HepG2 (cell line): ENCODE measurements around the gene ANKRD60. TPM values are rescaled to one million over a fixed set of nuclear protein-coding genes. Genes with fewer than 3 reads are reported as not detected.

Experiments
- HDAC2 ChIP-seq: sonication (generic); formaldehyde crosslinking; IDR thresholded peaks from 2 replicates; pipeline ENCODE4 v1.4.0; 2020; ENCODE audit warnings: missing genetic modification reagents
- MED8 ChIP-seq: sonication (generic); formaldehyde crosslinking; IDR thresholded peaks from 2 replicates; pipeline ENCODE4 v1.8.1; 2023; ENCODE audit warnings: mild to moderate bottlenecking, missing genetic modification reagents; ENCODE audit not compliant: insufficient replicate concordance
- MLX ChIP-seq: IDR thresholded peaks from 2 replicates; pipeline ENCODE4 v1.6.1; 2016
- SMAD3 ChIP-seq: sonication (generic); formaldehyde crosslinking; IDR thresholded peaks from 2 replicates; pipeline ENCODE4 v1.4.0; 2020; ENCODE audit warnings: missing genetic modification reagents
- TMF1 ChIP-seq: sonication (generic); formaldehyde crosslinking; IDR thresholded peaks from 2 replicates; pipeline ENCODE4 v1.8.1; 2022; ENCODE audit warnings: low read depth, missing genetic modification reagents
- polyA plus RNA-seq, 8 experiments: library from polyadenylated mRNA; depleted of rRNA in 3 of 8; stranded (reverse) in 7 of 8; unstranded in 1 of 8; fragments of >200 nt; fragmentation: Illumina TruSeq in 4 of 8; extraction: Trizol in 4 of 8; gene quantifications; 2 replicates each; pipeline versions ENCODE4 v1.2.1 to v1.2.3, GENCODE V29; 2011 to 2016; ENCODE audit warnings: low read depth in 4 of 8, missing spikeins in 1 of 8, mixed read lengths in 1 of 8; ENCODE audit not compliant: insufficient read depth in 1 of 8
- total RNA-seq, 5 experiments: library from RNA; depleted of rRNA; stranded (reverse); fragments of >200 nt; fragmentation: Illumina TruSeq; extraction: Trizol; gene quantifications; 2 replicates each; pipeline ENCODE4 v1.2.3, GENCODE V29; 2016; ENCODE audit warnings: low read depth in 1 of 5
- TF ChIP-seq, protein P1 (sequence below): sonication (generic); formaldehyde crosslinking; IDR thresholded peaks from 2 replicates; pipeline ENCODE4 v1.4.0; 2020; ENCODE audit warnings: mild to moderate bottlenecking, missing genetic modification reagents

The ANKRD60 gene
- total and polyA plus RNA-seq, 2 of the 13 experiments (the other 11 are each of a cell fraction or from before 2014, with no cell fraction given), result not detected

GRCh38 chr20:58174708-58175280, 53.7 kb downstream of the ANKRD60 start (continued):
- TF ChIP-seq, protein P1, sequence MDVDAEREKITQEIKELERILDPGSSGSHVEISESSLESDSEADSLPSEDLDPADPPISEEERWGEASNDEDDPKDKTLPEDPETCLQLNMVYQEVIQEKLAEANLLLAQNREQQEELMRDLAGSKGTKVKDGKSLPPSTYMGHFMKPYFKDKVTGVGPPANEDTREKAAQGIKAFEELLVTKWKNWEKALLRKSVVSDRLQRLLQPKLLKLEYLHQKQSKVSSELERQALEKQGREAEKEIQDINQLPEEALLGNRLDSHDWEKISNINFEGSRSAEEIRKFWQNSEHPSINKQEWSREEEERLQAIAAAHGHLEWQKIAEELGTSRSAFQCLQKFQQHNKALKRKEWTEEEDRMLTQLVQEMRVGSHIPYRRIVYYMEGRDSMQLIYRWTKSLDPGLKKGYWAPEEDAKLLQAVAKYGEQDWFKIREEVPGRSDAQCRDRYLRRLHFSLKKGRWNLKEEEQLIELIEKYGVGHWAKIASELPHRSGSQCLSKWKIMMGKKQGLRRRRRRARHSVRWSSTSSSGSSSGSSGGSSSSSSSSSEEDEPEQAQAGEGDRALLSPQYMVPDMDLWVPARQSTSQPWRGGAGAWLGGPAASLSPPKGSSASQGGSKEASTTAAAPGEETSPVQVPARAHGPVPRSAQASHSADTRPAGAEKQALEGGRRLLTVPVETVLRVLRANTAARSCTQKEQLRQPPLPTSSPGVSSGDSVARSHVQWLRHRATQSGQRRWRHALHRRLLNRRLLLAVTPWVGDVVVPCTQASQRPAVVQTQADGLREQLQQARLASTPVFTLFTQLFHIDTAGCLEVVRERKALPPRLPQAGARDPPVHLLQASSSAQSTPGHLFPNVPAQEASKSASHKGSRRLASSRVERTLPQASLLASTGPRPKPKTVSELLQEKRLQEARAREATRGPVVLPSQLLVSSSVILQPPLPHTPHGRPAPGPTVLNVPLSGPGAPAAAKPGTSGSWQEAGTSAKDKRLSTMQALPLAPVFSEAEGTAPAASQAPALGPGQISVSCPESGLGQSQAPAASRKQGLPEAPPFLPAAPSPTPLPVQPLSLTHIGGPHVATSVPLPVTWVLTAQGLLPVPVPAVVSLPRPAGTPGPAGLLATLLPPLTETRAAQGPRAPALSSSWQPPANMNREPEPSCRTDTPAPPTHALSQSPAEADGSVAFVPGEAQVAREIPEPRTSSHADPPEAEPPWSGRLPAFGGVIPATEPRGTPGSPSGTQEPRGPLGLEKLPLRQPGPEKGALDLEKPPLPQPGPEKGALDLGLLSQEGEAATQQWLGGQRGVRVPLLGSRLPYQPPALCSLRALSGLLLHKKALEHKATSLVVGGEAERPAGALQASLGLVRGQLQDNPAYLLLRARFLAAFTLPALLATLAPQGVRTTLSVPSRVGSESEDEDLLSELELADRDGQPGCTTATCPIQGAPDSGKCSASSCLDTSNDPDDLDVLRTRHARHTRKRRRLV (CRISPR knock-in tag), result no peak
- no peak for TF ChIP-seq HDAC2 (CRISPR knock-in tag)
- no peak for TF ChIP-seq MED8 (CRISPR knock-in tag)
- no peak for TF ChIP-seq MLX (CRISPR knock-in tag)
- TF ChIP-seq SMAD3 (CRISPR knock-in tag), result no peak
- TF ChIP-seq TMF1 (CRISPR knock-in tag), result no peak
